GM21381 (cell line): ENCODE data around the gene BDH1.
"Not testable (repeated sequence)": the region's sequence is repeated elsewhere in the genome, so short reads cannot be mapped to it uniquely, and the experiment has no call there.

Experiments
- ATAC-seq: cut with Tn5 transposase; IDR thresholded peaks from one replicate; pipeline ENCODE4 v1.9.1; 2021; ENCODE audit warnings: mild to moderate bottlenecking, moderate library complexity; ENCODE audit not compliant: unreplicated experiment

BDH1 gene

GRCh38 chr3:197490098-197491058, 65.4 kb downstream of the BDH1 start:
- no peak for ATAC-seq

GRCh38 chr3:197487911-197488391, 67.8 kb downstream of the BDH1 start:
- ATAC-seq, result no peak

GRCh38 chr3:197486861-197487260, 68.9 kb downstream of the BDH1 start:
- ATAC-seq, result no peak

GRCh38 chr3:197485143-197485542, 70.6 kb downstream of the BDH1 start:
- ATAC-seq, result no peak

GRCh38 chr3:197484204-197484901, 71.4 kb downstream of the BDH1 start:
- no peak for ATAC-seq

- no peak for ATAC-seq
Measured at GRCh38 chr3:197482001-197482400, 73.8 kb downstream of the BDH1 start.

GRCh38 chr3:197480320-197480719, 75.4 kb downstream of the BDH1 start:
- no peak for ATAC-seq

GRCh38 chr3:197478746-197479668, 76.8 kb downstream of the BDH1 start:
- ATAC-seq, result no peak

GRCh38 chr3:197477816-197478215, 78.0 kb downstream of the BDH1 start:
- ATAC-seq, result not testable (repeated sequence)

GRCh38 chr3:197475997-197476525, 79.7 kb downstream of the BDH1 start:
- ATAC-seq, result no peak

- ATAC-seq, result no peak
Measured at GRCh38 chr3:197475514-197475913, 80.3 kb downstream of the BDH1 start.

GRCh38 chr3:197472151-197472550, 83.6 kb downstream of the BDH1 start:
- no peak for ATAC-seq

- ATAC-seq, result no peak
Measured at GRCh38 chr3:197471221-197472010, 84.4 kb downstream of the BDH1 start.

- ATAC-seq, result no peak
Measured at GRCh38 chr3:197468866-197469382, 86.8 kb downstream of the BDH1 start.

- no peak for ATAC-seq
Measured at GRCh38 chr3:197468167-197468566, 87.6 kb downstream of the BDH1 start.

GRCh38 chr3:197466586-197467399, 89.0 kb downstream of the BDH1 start:
- no peak for ATAC-seq

- no peak for ATAC-seq
Measured at GRCh38 chr3:197465996-197466549, 89.7 kb downstream of the BDH1 start.
